C4-2B (cell line): ENCODE results near the gene DHRS2.

Source experiments
- ZFX ChIP-seq: fragments of 450-650 bp; IDR thresholded peaks from 2 replicates; pipeline ENCODE4 v1.6.1; 2017
- TF ChIP-seq, protein P1 (sequence below): fragments of 450-650 bp; conservative IDR thresholded peaks from 2 replicates; pipeline ENCODE4 v1.5.1; 2017; ENCODE audit warnings: mild to moderate bottlenecking

DNA sequence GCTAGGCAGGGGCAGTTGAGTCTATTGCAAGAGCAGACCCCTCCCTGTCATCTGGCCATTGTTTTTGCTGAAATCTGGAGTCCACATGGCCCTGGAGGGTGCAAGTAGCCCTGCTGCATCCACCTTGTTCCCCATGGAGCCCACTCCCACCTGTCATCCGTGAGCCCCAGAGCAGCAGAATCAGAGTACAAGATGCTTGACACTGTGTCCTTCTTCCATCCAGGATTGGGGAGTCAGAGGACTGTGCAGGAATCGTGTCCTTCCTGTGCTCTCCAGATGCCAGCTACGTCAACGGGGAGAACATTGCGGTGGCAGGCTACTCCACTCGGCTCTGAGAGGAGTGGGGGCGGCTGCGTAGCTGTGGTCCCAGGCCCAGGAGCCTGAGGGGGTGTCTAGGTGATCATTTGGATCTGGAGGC lies 8.8 kb downstream of the DHRS2 start:
- TF ChIP-seq, protein P1, sequence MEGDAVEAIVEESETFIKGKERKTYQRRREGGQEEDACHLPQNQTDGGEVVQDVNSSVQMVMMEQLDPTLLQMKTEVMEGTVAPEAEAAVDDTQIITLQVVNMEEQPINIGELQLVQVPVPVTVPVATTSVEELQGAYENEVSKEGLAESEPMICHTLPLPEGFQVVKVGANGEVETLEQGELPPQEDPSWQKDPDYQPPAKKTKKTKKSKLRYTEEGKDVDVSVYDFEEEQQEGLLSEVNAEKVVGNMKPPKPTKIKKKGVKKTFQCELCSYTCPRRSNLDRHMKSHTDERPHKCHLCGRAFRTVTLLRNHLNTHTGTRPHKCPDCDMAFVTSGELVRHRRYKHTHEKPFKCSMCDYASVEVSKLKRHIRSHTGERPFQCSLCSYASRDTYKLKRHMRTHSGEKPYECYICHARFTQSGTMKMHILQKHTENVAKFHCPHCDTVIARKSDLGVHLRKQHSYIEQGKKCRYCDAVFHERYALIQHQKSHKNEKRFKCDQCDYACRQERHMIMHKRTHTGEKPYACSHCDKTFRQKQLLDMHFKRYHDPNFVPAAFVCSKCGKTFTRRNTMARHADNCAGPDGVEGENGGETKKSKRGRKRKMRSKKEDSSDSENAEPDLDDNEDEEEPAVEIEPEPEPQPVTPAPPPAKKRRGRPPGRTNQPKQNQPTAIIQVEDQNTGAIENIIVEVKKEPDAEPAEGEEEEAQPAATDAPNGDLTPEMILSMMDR, result no peak
- no peak for TF ChIP-seq ZFX
